Jurkat, Clone E6-1 (cell line): Measurements from ENCODE around the gene PLA2G2F.

Experiments used
- DNase-seq: peaks from one replicate; pipeline ENCODE4 v3.0.0-alpha.2; 2011; ENCODE audit warnings: low read depth, low spot score
- H3K4me3 ChIP-seq: 2 replicates; pipeline ENCODE4 v1.5.1; 2011; ENCODE audit warnings: mild to moderate bottlenecking, low read length, control low read depth, moderate library complexity

PLA2G2F gene

GRCh38 chr1:20184997-20185833, 46.1 kb downstream of the PLA2G2F start:
- peak overlapping the region; percentile 57 for H3K4me3 ChIP-seq
- DNase-seq, result peak; percentile 86

GRCh38 chr1:20185834-20186782, 47.0 kb downstream of the PLA2G2F start, which contains the start of the genes PLA2G2C and UBXN10:
PLA2G2C (minus strand) TSS chr1:20186518; CDS start chr1:20177363, 9,155 bp downstream.
UBXN10 (plus strand) TSS chr1:20186096; CDS start chr1:20190562, 4,466 bp downstream.
- peak; percentile 75 for DNase-seq
- H3K4me3 ChIP-seq, result peak within 1 kb of the TSS; percentile 57

- DNase-seq, result peak; percentile 78
- peak overlapping the region; percentile 57 for H3K4me3 ChIP-seq
These were observed 48.1 kb downstream of the PLA2G2F start for GRCh38 chr1:20187103-20187812.

GRCh38 chr1:20187813-20188454, 48.8 kb downstream of the PLA2G2F start:
- DNase-seq, result peak; percentile 63
- H3K4me3 ChIP-seq, result peak overlapping the region; percentile 57

GRCh38 chr1:20188455-20188817, 49.3 kb downstream of the PLA2G2F start:
- peak overlapping the region; percentile 57 for H3K4me3 ChIP-seq
- DNase-seq, result peak; percentile 53

- H3K4me3 ChIP-seq, result no peak overlapping the region
- no peak for DNase-seq
These were observed 50.5 kb downstream of the PLA2G2F start for GRCh38 chr1:20189664-20190063.

- DNase-seq, result no peak
- no peak overlapping the region for H3K4me3 ChIP-seq
These were observed 51.4 kb downstream of the PLA2G2F start for GRCh38 chr1:20190256-20191160.

GRCh38 chr1:20191266-20191825, 52.2 kb downstream of the PLA2G2F start:
- H3K4me3 ChIP-seq, result no peak overlapping the region
- no peak for DNase-seq

GRCh38 chr1:20192364-20192763, 53.2 kb downstream of the PLA2G2F start:
- no peak for DNase-seq
- H3K4me3 ChIP-seq, result no peak overlapping the region

GRCh38 chr1:20192871-20193411, 53.8 kb downstream of the PLA2G2F start:
- no peak for DNase-seq
- H3K4me3 ChIP-seq, result no peak overlapping the region

GRCh38 chr1:20194224-20194623, 55.1 kb downstream of the PLA2G2F start:
- no peak overlapping the region for H3K4me3 ChIP-seq
- no peak for DNase-seq

- peak; percentile 48 for DNase-seq
- no peak overlapping the region for H3K4me3 ChIP-seq
These were observed 55.8 kb downstream of the PLA2G2F start for GRCh38 chr1:20194757-20195461.

GRCh38 chr1:20195462-20195780, 56.3 kb downstream of the PLA2G2F start:
- DNase-seq, result no peak
- no peak overlapping the region for H3K4me3 ChIP-seq

GRCh38 chr1:20197329-20197791, 58.2 kb downstream of the PLA2G2F start:
- H3K4me3 ChIP-seq, result no peak overlapping the region
- no peak for DNase-seq

- no peak overlapping the region for H3K4me3 ChIP-seq
- DNase-seq, result no peak
These were observed 59.2 kb downstream of the PLA2G2F start for GRCh38 chr1:20198296-20198695.

- H3K4me3 ChIP-seq, result no peak overlapping the region
- DNase-seq, result no peak
These were observed 59.8 kb downstream of the PLA2G2F start for GRCh38 chr1:20198918-20199317.

GRCh38 chr1:20199403-20199802, 60.3 kb downstream of the PLA2G2F start:
- DNase-seq, result no peak

More at GRCh38 chr1:20199403-20199802, 60.3 kb downstream of the PLA2G2F start:
- H3K4me3 ChIP-seq, result no peak overlapping the region
